ENCODE data around the gene ASB2.

The ASB2 gene

DNA sequence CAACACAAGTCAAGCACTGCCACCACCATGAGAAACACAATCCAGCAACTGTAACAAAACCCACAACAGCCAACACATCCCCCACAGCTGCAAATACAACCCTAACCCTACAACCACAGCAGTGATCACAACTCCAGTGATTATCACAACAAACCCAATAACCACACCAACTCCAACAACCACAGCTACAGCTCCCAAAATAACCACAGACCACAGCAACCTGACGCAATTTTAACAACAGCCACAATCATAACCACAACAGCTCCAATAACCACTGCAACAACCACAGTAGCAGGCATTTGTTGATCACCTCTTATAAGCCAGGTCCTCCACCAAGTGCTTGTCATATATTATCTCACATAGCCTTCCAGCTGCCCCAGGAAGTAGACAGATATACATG is 91.4 kb downstream of the ASB2 start:
- peaks cover 4% of the 10 kb centered on the region for H3K27me3 ChIP-seq (ENCODE audit: insufficient read depth, low read length, poor library complexity)
- no peak; the same call in 2 of the 3 replicates for ATAC-seq (ENCODE audit: insufficient read depth, low read depth)

More for the DNA sequence above, 91.4 kb downstream of the ASB2 start:
- H3K9ac ChIP-seq (ENCODE audit: low read depth, low read length), result no peak overlapping the region
- H3K4me1 ChIP-seq (ENCODE audit: insufficient read depth, low read length), result no peaks in the 10 kb centered on the region
- H3K4me2 ChIP-seq (ENCODE audit: insufficient read depth, low read length), result no peak overlapping the region
- H2AFZ ChIP-seq (ENCODE audit: low read depth, low read length), result no peak overlapping the region
- H3K4me3 ChIP-seq (ENCODE audit: low read depth in 1 of 2, low read length in 2 of 2), result no peak overlapping the region
- H3K36me3 ChIP-seq (ENCODE audit: insufficient read depth, low read length), result no peaks in the 10 kb centered on the region
- H3K9me3 ChIP-seq (ENCODE audit: insufficient read depth, low read length, severe bottlenecking), result peaks cover 6% of the 10 kb centered on the region
- no peak for DNase-seq
- no peaks in the 10 kb centered on the region for H3K79me2 ChIP-seq (ENCODE audit: insufficient read depth, low read length)
- no peaks in the 10 kb centered on the region for H4K20me1 ChIP-seq (ENCODE audit: insufficient read depth, low read length)
- no peak for TF ChIP-seq EZH2 (IDR thresholded peaks at IDR 0.05; ENCODE audit: borderline replicate concordance, low read depth, low read length, severe bottlenecking)
- TF ChIP-seq, protein P1, sequence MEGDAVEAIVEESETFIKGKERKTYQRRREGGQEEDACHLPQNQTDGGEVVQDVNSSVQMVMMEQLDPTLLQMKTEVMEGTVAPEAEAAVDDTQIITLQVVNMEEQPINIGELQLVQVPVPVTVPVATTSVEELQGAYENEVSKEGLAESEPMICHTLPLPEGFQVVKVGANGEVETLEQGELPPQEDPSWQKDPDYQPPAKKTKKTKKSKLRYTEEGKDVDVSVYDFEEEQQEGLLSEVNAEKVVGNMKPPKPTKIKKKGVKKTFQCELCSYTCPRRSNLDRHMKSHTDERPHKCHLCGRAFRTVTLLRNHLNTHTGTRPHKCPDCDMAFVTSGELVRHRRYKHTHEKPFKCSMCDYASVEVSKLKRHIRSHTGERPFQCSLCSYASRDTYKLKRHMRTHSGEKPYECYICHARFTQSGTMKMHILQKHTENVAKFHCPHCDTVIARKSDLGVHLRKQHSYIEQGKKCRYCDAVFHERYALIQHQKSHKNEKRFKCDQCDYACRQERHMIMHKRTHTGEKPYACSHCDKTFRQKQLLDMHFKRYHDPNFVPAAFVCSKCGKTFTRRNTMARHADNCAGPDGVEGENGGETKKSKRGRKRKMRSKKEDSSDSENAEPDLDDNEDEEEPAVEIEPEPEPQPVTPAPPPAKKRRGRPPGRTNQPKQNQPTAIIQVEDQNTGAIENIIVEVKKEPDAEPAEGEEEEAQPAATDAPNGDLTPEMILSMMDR (IDR thresholded peaks at IDR 0.05; ENCODE audit: borderline replicate concordance, extremely low read depth, low read length, poor library complexity, severe bottlenecking), result no peak
- H3K27ac ChIP-seq (ENCODE audit: low read length), result no peak overlapping the region

All from DND-41 (cell line).